PC-9 (cell line): ENCODE measurements around the gene CEP41. TPM values are rescaled to one million over a fixed set of nuclear protein-coding genes. Genes with fewer than 3 reads are reported as not detected.

Experiments
- BruUV-seq: library from RNA; stranded (reverse); fragments of 400-500 nt; replicated peaks from 2 replicates; lab custom pipeline; 2021; lab: Mats Ljungman, UMichigan
- CTCF ChIA-PET: fragments of 300-600 bp; sonication (Branson Sonifier 250); formaldehyde crosslinking; loops from one replicate; lab custom pipeline; 2022; ENCODE audit warnings: antibody characterized with exemption; lab: Charles Lee
- POLR2A ChIA-PET: fragments of 300-600 bp; sonication (Branson Sonifier 250); formaldehyde crosslinking; loops from one replicate; lab custom pipeline; 2022; ENCODE audit warnings: antibody characterized with exemption; ENCODE audit not compliant: unreplicated experiment; lab: Charles Lee
- DNase-seq, 2 experiments: peaks; one replicate each; pipeline versions ENCODE4 v3.0.0 to v3.0.0-alpha.2; 2015 to 2022; ENCODE audit warnings: mixed read lengths in 1 of 2
- H2AFZ ChIP-seq: fragments of 200-600 bp; sonication (generic); 2 replicates; pipeline ENCODE4 v1.8.1; 2017; ENCODE audit warnings: antibody characterized with exemption
- H3F3A ChIP-seq: fragments of 200-600 bp; sonication (generic); 2 replicates; pipeline ENCODE4 v1.8.1; 2017; ENCODE audit warnings: antibody characterized with exemption, mild to moderate bottlenecking, low read depth; ENCODE audit not compliant: insufficient read depth
- H3K27ac ChIP-seq: fragments of 200-600 bp; sonication (generic); 2 replicates; pipeline ENCODE4 v1.6.1; 2016; ENCODE audit warnings: mixed run types
- H3K27me3 ChIP-seq: fragments of 200-600 bp; sonication (generic); 2 replicates; pipeline ENCODE4 v1.6.1; 2016; ENCODE audit warnings: low read depth, mixed run types; ENCODE audit not compliant: insufficient read depth
- H3K36me3 ChIP-seq: fragments of 200-600 bp; sonication (generic); 2 replicates; pipeline ENCODE4 v1.6.1; 2016; ENCODE audit warnings: low read depth, mixed run types
- H3K4me1 ChIP-seq: fragments of 200-600 bp; sonication (generic); replicated peaks from 2 replicates; pipeline ENCODE4 v1.6.1; 2016; ENCODE audit warnings: mixed run types; ENCODE audit not compliant: insufficient read depth
- H3K4me2 ChIP-seq: fragments of 200-600 bp; sonication (generic); 2 replicates; pipeline ENCODE4 v1.6.1; 2017; ENCODE audit warnings: mixed run types
- H3K4me3 ChIP-seq: fragments of 200-600 bp; sonication (generic); 2 replicates; pipeline ENCODE4 v1.6.1; 2016; ENCODE audit warnings: mixed run types
- H3K79me2 ChIP-seq: fragments of 200-600 bp; sonication (generic); 2 replicates; pipeline ENCODE4 v1.6.1; 2017; ENCODE audit warnings: low read depth, mixed run types
- H3K9me2 ChIP-seq: fragments of 200-600 bp; sonication (generic); 2 replicates; pipeline ENCODE4 v1.8.1; 2017; ENCODE audit warnings: mild to moderate bottlenecking; ENCODE audit not compliant: insufficient read depth
- H3K9me3 ChIP-seq: fragments of 200-600 bp; sonication (generic); 2 replicates; pipeline ENCODE4 v1.8.1; 2016; ENCODE audit warnings: low read depth; ENCODE audit not compliant: insufficient read depth
- H4K20me1 ChIP-seq: fragments of 200-600 bp; sonication (generic); 2 replicates; pipeline ENCODE4 v1.8.1; 2017; ENCODE audit not compliant: insufficient read depth
- CTCF ChIP-seq: fragments of 200-600 bp; sonication (generic); conservative IDR thresholded peaks from 2 replicates; pipeline ENCODE4 v1.6.1; 2017; ENCODE audit warnings: mixed run types, antibody characterized with exemption, mild to moderate bottlenecking, moderate library complexity
- EZH2 ChIP-seq: fragments of 200-600 bp; sonication (generic); IDR thresholded peaks from 2 replicates; pipeline ENCODE4 v1.8.0; 2017; ENCODE audit warnings: antibody characterized with exemption, low read depth
- intact Hi-C: fragments of 100-400 bp; cut with micrococcal nuclease; formaldehyde crosslinking; loops from one replicate; pipeline ENCODE4 v1.10.0; 2022; ENCODE audit not compliant: unreplicated experiment
- total RNA-seq: library from RNA; stranded (reverse); gene quantifications from 2 replicates; pipeline ENCODE4 v1.2.3, GENCODE V29; 2021

The CEP41 gene
- total RNA-seq, 1 experiment from 2014 or later: 18.0 TPM

- Histone ChIP-seq H3K4me1 (peaks cover 32% of the 10 kb centered on the region), H3K9me2 (no peaks in the 10 kb centered on the region), H4K20me1 (no peaks in the 10 kb centered on the region), H3K4me2 (no peak overlapping the region), H3K79me2 (no peaks in the 10 kb centered on the region), H3K9me3 (no peaks in the 10 kb centered on the region), H3K4me3 (no peak overlapping the region), H3K27me3 (no peaks in the 10 kb centered on the region), H2AFZ (no peak overlapping the region), H3F3A (peaks cover 8% of the 10 kb centered on the region; the same call in 1 of the 2 replicates), H3K27ac (no peak overlapping the region), H3K36me3 (no peaks in the 10 kb centered on the region)
- BruUV-seq: no TSS peak
- intact Hi-C loops: no loop called here
- DNase-seq: no peak
- TF ChIP-seq EZH2: no peak
- TF ChIP-seq CTCF: no peak
- ChIA-PET POLR2A (no interaction called here), CTCF (no interaction called here)
Observed at GRCh38 chr7:130369110-130369711, 71.6 kb downstream of the CEP41 start.

GRCh38 chr7:130367836-130368746, 72.7 kb downstream of the CEP41 start:
- Histone ChIP-seq H3F3A (peaks cover 19% of the 10 kb centered on the region; the same call in 1 of the 2 replicates), H4K20me1 (no peaks in the 10 kb centered on the region), H3K9me2 (no peaks in the 10 kb centered on the region), H3K4me3 (no peak overlapping the region), H3K79me2 (no peaks in the 10 kb centered on the region), H3K27me3 (no peaks in the 10 kb centered on the region), H3K4me1 (peaks cover 43% of the 10 kb centered on the region), H3K4me2 (no peak overlapping the region), H3K9me3 (no peaks in the 10 kb centered on the region), H3K36me3 (no peaks in the 10 kb centered on the region), H2AFZ (no peak overlapping the region), H3K27ac (no peak overlapping the region)
- ChIA-PET POLR2A (no interaction called here), CTCF (no interaction called here)
- no TSS peak for BruUV-seq
- DNase-seq: no peak
- intact Hi-C loops: no loop called here
- no peak for TF ChIP-seq EZH2
- no peak for TF ChIP-seq CTCF

GRCh38 chr7:130367088-130367755, 73.6 kb downstream of the CEP41 start:
- TF ChIP-seq EZH2 (no peak), CTCF (no peak)

More at GRCh38 chr7:130367088-130367755, 73.6 kb downstream of the CEP41 start:
- H3K4me2 ChIP-seq: no peak overlapping the region
- DNase-seq: no peak
- H3K36me3 ChIP-seq: no peaks in the 10 kb centered on the region
- no peaks in the 10 kb centered on the region for H3K9me3 ChIP-seq
- H3K9me2 ChIP-seq: no peaks in the 10 kb centered on the region
- peaks cover 48% of the 10 kb centered on the region for H3K4me1 ChIP-seq
- no peaks in the 10 kb centered on the region for H3K27me3 ChIP-seq
- H2AFZ ChIP-seq: no peak overlapping the region
- BruUV-seq: no TSS peak
- H3F3A ChIP-seq: peaks cover 20% of the 10 kb centered on the region; the same call in 1 of the 2 replicates
- H4K20me1 ChIP-seq: no peaks in the 10 kb centered on the region
- H3K27ac ChIP-seq: no peak overlapping the region
- CTCF ChIA-PET: no interaction called here
- no peak overlapping the region for H3K4me3 ChIP-seq
- no peaks in the 10 kb centered on the region for H3K79me2 ChIP-seq
- POLR2A ChIA-PET: no interaction called here
- intact Hi-C loops: no loop called here
